Midbrain (tissue), 1 donor: ENCODE measurements around the gene SCO2.
"Not testable (repeated sequence)": the region's sequence is repeated elsewhere in the genome, so short reads cannot be mapped to it uniquely, and the experiment has no call there.

Experiments used
- DNase-seq: peaks from one replicate; lab custom pipeline; 2025; lab: John Stamatoyannopoulos, UW

Gene SCO2

DNA sequence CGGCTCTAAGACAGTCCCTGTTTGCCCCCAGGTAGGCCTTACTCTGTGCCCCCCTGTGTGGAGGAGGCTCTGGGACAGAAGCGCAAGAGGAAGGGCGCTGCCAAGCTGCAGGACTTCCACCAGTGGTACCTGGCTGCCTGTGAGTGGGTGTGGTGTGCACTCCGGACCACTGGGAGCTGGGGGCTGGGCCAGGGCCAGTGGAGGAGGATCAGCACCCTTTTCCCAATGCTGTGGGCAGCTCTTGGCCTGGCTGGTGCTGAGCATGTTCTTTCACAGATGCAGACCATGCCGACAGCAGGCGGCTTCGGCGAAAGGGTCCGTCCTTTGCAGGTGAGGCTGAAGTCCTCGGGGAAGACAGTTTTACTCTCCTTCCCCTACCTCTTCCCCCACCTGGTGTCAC is 3.7 kb downstream of the SCO2 start:
- no peak for DNase-seq

DNA sequence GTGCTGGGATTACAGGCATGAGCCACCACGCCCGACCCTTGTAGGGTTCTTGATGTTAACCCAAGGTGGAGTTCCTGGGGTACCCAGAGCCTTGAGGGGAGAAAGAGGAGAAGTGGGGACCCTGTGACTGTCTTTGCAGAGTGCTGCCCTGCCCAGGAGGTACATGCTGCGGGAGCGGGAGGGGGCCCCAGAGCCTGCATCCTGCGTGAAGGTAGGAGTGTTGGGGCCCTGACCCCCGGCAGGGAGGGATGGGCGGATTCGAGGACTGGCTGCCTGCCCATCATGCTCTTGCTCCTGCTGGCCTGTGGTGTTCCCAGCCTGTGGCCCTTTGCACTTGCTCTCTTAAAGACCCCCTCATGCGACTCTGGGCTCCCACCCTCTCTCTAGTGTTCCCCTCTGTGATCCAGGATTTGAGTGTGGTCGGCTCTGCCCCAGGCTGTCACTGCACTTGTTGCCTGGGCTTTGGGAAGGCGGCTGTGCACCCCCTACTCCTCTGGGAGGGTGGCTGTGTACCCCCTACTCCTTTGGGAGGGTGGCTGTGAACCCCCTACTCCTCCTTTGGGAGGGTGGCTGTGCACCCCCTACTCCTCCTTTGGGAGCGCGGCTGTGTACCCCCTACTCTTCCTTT is 4.5 kb downstream of the SCO2 start:
- DNase-seq, result no peak

DNA sequence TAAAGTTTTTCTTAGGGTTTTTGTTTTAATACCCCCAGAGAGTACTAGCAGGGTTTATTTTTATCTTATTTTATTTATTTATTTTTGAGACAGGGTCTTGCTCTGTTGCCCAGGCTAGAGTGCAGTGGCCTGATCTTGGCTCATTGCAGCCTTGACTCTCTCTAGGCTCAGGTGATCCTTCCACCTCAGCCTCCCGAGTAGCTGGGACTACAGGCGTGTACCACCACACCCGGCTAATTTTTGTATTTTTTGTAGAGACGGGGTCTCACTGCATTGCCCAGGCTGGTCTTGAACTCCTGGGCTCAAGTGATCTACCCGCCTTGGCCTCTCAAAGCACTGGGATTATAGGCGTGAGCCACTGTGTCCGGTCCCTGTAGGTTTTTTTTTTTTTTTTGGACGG is 5.2 kb downstream of the SCO2 start:
- not testable (repeated sequence) for DNase-seq

DNA sequence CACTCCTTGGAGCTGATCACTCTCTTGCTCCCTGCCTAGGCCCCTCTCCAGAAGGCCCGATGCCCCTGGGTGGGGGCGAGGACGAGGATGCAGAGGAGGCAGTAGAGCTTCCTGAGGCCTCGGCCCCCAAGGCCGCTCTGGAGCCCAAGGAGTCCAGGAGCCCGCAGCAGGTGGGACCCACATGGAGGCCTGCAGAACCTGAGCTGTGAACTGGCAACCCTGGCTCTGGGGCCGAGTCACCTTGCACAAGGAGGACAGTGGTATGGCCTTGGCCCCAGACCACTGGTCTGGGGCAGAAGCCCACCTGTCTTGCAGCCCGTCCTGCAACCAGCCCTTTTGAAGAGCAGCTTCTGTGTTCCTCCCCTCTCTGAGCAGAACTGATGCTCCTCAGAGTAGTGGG is 6.2 kb downstream of the SCO2 start:
- DNase-seq, result no peak

DNA sequence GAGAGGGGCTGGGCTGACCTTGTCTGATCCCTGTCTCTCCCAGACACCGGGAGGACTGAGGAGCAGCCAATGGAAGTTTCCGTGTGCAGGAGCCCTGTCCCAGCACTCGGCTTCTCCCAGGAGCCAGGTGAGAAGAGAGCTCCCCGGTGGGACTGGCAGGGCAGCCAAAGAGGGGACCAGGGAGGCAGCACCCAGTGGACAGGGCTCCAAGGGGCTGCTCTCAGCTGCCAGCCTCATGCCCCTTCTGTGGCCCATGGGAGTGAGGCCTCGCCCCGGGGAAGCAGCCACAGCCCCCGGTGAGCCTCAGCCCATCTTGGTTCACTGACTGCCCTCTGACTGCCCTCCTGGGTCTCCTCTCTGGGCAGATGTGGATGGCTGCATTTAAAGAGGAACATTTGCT is 6.8 kb downstream of the SCO2 start:
- DNase-seq, result no peak

DNA sequence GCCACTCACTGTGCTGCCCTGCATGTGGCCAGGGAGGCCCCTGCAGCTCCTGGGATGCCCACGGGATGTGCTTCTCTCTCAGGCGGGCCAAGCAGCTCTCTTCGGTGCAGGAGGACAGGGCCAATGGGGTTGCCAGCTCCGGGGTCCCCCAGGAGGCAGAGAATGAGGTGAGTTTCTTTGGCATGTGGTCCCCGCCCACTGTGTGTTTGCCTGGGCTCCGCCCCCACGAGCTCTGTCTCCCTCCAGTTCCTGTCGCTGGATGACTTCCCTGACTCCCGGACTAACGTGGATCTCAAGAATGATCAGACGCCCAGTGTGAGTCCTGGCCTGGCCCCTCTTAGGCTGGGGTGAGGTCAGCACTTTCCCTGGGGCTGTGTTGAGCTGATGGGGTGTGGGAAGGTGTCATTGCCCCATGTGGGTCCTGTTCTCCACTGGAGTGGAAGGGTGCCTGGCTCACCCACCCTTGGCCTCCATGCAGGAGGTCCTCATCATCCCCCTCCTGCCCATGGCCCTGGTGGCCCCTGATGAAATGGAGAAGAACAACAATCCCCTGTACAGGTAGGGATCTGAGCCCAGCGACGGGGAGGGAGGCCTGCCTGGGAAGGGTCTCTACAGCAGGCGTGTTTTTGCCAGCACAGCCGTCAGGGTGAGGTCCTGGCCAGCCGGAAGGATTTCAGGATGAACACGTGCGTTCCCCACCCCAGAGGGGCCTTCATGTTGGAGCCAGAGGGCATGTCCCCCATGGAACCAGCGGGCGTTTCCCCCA is 7.7 kb downstream of the SCO2 start:
- no peak for DNase-seq

DNA sequence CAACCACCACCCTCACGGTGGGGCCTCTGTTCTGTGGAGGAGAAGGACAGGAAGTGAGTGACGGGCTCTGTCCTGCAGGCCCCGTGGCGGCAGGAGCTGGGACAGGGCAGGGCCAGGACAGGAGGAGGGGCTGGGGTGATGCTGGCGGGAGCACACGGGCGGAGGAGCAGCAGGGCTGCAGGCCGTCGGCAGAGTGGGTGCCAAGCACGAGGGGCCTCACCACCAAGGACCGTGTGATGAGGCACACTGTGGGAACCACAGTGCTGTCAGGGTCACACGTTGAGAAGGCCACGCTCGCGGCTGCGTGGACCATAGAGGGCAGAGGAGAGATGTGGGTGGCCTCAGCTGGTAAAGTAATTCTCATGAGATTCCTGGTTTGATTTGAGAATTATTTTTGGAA is 8.5 kb downstream of the SCO2 start:
- no peak for DNase-seq

DNA sequence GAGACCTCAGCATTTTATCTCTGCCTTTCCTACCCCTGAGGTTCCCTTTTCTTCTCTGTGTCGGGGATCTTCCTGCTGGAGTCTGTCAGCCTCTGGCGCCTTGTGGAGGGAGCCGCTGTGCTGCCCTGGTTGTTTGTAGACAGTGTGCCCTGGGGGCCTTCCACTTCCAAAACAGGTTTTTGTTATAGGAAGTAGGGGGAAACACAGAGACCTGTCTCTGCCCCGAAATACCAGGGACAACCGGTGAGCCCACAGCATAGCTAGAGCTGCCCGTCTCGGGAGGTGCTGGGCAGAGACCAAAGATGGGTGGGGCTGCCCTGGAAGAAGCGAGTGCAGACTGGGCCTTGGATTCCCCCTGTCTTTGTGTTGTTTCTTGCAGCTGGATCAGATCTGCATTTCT is 9.3 kb downstream of the SCO2 start:
- DNase-seq, result no peak

DNA sequence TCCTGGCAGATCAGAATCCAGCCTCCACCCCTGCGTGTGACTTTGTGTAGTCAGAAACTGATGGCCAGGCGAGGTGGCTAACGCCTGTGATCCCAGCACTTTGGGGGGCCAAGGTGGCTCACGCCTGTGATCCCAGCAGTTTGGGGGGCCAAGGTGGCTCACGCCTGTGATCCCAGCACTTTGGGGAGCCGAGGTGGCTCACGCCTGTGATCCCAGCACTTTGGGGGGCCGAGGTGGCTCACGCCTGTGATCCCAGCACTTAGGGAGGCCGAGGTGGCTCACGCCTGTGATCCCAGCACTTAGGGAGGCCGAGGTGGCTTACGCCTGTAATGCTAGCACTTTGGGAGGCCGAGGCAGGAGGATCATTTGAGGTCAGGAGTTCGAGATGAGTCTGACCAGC is 12.2 kb downstream of the SCO2 start:
- no peak for DNase-seq

DNA sequence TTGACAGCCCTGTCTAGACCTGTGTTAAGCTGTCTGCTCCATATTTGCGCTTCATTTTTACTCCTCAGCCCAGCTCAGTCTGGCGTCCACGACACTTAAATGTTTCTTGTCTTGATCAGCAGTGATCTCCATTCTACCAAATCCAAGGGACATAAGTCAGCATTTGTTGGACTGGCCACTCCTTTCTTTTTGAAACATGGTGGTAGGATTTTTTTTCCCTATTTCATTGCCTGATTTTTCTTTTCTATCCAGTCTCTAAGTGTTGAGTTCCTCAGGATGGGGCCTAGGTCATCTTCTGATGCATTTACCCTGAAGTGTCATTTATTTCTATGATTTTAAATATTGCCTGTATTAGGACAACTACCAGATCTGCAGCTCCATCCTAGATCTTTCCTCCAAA is 16.5 kb downstream of the SCO2 start:
- no peak for DNase-seq

DNA sequence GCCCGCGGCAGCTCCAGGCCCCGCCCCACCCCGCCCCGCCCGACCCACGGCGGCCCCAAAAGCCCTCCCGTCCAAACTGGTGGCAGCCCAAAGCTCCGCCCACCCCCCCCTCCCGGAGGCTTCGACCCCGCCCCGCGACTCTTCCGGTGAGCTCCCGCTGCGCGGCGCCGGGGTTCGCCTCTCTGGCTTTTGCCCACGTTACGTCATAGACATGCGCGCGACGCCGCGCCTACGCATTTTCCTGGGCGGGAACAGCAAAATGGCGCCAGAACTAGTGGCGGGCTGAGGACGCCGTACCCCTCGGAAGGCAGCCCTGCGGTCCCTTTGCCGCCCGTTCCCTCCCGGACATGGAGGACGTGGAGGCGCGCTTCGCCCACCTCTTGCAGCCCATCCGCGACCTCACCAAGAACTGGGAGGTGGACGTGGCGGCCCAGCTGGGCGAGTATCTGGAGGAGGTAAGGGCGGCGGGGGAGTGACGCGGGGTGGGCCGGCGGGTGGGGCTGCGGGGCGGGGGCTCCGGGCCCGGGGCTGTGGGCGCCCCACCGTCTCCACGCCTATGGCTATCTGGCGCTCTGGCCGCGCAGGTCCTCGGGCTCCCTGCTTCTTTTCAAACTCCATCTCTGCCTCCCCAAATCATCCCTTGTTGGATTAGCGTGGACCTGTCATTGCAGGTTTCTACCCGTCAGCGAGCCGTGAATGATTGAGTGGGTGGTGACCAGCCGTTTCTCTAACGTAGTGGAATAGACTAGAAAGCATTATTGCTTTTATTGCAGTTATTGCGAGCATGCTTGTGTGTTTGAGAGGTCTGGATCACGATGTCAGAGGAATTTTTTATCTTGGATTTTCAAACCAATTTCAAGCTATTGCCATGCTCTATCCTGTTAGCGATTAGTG is 17.2 kb downstream of the SCO2 start, which contains the start of gene NCAPH2:
Gene NCAPH2 (plus strand): TSS at position 234 of the 894 bp plus-strand sequence. CDS start 114 bp downstream, at position 348.
- peak; percentile 98 for DNase-seq

DNA sequence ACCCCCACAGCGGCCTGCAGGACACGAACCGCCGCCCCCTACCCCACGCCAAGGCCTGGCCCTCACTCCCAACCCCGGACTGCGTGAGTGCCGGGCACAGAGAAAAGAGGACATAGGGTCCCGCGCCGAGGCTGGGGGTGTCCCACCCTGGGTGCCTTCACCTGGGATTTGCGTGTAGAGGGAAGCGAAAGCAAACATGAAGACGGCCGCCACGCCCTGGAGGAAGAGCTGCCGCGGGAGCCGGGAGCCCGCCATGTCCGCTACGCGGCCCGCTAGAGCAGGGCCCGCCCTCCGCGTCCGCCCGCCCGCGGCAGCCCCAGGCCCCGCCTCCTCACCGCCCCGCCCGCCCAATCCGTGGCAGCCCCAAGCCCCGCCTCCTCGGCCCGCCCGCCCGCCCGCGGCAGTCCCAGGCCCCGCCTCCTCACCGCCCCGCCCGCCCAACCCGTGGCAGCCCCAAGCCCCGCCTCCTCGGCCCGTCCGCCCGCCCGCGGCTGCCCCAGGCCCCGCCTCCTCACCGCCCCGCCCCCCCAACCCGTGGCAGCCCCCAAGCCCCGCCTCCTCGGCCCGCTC is 17.9 kb downstream of the SCO2 start, which contains the start of gene LMF2:
Gene LMF2 (minus strand): TSS at position 282 of the 570 bp plus-strand sequence. CDS start 27 bp downstream, at position 255.
- DNase-seq, result peak; percentile 95

DNA sequence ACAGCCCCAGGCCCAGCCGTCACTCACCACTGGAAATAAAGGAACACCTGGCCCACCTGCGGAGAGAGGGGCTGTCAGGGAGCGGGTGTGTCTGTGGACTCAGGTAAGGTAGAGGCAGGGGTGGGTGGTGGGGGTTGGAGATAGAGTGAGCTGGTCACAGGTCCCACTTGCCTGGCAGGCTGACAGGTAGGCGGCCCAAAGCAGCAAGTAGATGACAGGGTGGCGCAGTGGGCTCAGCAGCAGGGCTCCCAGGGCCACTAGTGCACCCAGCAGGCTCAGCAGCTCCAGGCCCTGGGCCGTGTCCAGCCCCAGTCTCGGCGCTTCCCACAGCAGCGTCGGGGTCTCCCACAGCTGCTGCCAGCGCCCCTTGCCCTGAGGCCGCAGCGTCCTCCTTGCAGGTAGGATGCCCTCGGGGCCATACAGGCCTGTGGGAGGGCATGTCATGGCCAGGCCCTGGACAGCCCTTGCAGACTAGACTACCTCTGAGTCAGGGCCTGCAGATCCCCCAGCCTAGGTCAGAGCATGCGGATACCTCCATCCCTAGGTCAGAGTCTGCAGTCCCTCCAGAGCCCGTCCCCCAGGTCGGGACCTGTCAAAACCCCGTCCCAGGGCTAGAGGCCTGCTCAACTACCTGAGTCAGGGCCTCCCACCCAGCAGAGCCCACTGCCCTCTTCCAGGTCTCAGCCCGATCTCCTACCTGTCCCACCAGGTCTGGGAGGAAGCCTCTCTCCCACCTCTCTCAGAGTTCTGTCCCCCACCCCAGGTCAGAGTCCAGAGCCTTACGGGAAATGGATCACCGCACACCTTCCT is 18.6 kb downstream of the SCO2 start:
- no peak for DNase-seq

DNA sequence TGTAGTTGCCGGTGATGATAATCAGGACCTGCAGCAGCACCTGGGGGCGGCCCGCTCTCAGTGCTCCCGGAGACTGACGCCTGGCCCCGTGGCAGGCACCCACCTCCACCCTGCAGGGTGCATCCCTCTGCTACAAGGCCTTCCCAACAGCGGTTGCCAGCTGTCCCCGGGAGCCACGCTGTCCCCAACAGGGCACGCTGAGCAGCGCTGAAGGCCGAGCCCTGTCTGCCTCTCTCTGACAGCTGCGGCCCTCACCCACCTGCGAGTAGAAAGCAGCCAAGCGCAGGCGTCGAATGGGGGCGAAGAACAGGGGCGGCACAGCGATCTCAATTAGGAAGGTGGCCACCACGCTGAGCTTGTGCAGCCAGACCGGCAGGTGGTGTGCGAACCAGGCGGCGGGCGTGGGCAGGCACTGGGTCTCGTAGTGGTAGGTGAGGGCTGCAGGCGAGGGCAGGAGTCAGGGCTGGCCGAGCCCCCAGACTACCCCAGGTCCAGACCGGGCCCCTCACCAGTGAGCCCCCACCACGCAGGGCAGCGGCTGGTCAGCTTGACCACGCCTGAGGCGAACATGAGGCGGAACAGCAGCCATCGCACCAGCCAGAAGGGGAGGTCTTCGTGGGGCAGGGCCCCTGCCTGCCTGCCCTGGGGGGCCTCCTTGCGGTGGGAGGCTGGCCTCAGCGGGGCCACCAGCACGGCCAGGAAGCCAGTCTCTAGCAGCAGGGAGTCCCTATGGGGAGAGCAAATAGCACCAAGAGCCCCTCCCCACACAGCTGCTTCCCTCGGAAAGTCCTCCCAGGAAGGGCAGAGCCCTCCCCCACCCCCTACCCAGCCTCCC is 19.4 kb downstream of the SCO2 start:
- DNase-seq, result no peak

DNA sequence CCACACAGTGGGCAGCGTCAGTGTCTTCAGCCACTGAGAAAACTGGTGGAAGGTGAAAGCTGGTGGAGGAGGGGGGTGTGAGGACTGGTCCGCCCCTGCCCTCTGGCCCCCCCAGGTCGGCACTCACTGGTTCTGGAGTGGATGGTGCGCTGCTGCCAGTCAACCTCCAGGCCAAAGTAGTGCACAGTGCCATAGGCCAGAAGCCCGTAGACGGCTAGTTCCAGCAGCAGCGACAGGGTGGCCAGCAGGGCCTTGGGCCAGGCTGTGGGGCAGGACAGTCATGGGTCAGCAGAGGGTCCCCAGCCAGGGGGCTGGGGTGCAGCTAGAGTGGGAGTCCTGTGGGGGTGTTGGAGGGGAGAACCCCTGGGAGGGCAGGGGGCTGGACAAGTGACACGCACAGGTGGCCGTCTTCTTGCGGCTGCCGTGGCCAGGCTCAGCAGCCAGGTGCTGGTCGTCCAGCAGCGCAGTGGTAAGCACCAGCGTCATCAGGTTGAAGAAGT is 20.1 kb downstream of the SCO2 start:
- DNase-seq, result no peak

DNA sequence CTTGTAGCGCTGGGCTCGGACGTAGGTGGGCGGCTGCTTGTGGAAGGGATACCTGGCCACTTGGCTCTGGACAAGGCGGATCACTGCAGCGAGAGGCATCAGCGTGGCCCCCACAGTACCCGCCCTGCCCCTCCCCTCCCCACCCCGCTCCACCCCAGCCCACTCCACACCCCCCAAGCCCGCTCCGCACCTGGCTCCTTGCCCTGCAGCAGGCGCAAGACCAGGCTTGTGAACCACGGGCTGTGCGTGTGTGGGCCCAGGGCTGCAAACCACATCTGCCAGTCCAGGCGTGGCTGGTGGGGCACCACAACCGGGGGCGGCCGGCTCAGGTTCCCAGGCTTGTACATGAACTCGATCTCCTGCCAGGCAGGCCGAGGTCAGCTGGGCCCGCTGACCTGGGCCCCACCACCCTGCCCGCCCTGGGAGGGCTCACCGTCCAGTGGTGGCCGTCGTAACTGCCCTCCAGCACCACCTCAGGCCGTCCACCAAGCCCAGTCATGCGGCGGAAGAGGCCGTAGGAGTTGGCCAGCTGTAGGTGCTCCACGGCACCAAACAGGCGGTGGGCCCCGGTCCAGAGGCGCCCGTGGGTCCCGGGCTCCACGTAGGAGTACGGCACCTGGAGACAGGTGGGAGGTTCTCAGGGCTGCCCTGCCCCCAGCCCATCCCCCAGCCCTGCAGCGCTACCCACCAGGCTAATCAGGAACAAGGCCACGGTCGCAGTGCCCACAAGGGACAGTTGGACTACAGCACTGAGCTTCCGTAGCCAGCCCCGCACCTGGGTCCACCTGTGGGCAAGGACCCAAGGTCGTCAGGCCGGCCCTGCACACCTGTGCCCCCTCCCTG is 20.8 kb downstream of the SCO2 start:
- DNase-seq, result no peak

DNA sequence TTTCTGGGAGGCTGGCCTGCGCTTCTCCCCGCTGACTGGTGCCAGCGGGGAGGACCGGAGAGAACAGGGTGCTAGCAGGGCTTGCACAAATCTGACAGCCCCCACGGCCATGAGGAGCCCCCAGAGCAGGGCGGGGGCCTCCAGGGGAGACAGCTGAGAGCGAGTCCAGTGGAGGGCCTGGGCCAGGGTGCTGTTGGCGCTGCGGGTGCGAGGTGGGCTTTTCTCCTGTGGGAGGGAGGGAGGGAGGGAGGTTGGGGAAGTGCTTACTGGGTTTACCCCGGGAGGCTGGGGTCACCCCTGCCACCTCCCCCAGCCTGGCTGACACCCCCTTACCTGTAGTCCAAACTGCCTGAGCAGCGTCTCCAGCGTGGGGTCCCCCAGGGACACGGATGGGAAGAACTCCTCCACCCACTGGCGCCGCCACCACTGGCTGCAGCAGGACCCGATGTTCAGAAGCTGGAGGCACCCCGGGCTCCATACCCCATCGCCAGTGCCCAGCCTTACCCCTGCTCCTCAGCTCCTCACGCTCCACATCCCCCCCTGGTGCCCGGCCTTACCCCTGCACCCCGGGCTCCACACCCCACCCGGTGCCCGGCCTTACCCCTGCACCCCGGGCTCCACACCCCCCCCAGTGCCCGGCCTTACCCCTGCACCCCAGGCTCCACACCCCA is 21.8 kb downstream of the SCO2 start:
- no peak for DNase-seq

DNA sequence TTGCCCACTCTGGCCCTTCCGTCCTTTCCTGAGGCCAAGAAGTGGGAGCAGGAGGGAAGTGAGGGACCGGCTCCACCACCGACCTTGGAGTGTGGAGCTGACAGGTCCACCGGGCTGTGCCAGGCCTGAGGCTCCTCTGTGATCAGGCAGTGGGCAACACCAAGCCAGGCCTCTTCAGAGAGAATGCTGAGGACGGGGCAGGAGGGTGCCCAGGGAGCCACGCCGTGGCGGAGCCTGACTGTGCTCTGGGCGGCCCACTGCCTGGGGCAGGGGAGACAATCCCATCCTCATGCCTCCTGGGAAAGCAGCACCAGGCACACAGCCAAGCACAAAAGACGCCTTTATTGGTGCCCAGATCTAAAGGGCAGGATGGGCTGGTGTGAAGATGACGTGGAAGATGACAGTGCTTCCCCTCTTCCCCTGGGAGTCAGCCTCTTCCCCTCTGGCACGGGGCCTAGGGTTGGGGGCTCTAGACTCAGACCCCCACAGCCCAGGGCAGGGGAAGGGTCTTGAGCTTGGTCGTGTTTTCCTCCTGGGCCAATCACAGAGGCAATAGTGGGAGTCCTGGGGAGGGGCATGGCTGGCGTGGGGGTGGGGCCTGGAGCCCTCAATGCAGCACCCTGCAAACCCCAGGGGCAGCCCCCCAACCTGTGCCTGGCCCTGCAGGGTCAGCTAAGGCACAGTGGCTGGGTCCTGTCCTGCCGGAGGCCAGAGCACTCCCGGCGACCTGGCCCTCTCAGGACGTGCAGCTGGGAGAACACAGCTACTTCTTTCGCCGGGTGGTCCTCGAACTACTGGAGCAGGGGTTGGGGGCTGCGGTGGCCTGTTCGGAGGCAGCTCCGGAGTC is 22.5 kb downstream of the SCO2 start:
- no peak for DNase-seq
